ENCODE measurements around the gene APPL1.

Gene APPL1

GRCh38 chr3:57233799-57234198 is 6.3 kb downstream of the APPL1 start:
- no peak for DNase-seq
- TF ChIP-seq GATA1 (IDR thresholded peaks at IDR 0.05; ENCODE audit: low read depth, low read length): no peak
- TF ChIP-seq POLR2A (IDR thresholded peaks at IDR 0.05; ENCODE audit: low read length): no peak

- TF ChIP-seq POLR2A (IDR thresholded peaks at IDR 0.05; ENCODE audit: low read length) (no peak), GATA1 (IDR thresholded peaks at IDR 0.05; ENCODE audit: low read depth, low read length) (no peak)
- no peak for DNase-seq
These were observed 7.4 kb downstream of the APPL1 start for GRCh38 chr3:57234613-57235575.

GRCh38 chr3:57244946-57245345 is 17.4 kb downstream of the APPL1 start:
- no peak for TF ChIP-seq GATA1 (IDR thresholded peaks at IDR 0.05; ENCODE audit: low read depth, low read length)
- no peak for TF ChIP-seq POLR2A (IDR thresholded peaks at IDR 0.05; ENCODE audit: low read length)
- DNase-seq: no peak

- TF ChIP-seq GATA1 (IDR thresholded peaks at IDR 0.05; ENCODE audit: low read depth, low read length): no peak
- no peak for TF ChIP-seq POLR2A (IDR thresholded peaks at IDR 0.05; ENCODE audit: low read length)
- no peak for DNase-seq
These were observed 24.9 kb downstream of the APPL1 start for GRCh38 chr3:57252404-57252803.

GRCh38 chr3:57256844-57257243 is 29.3 kb downstream of the APPL1 start:
- no peak for DNase-seq

GRCh38 chr3:57257678-57258077 is 30.1 kb downstream of the APPL1 start:
- TF ChIP-seq POLR2A (IDR thresholded peaks at IDR 0.05; ENCODE audit: low read length) (no peak), GATA1 (IDR thresholded peaks at IDR 0.05; ENCODE audit: low read depth, low read length) (no peak)
- DNase-seq: no peak

More at GRCh38 chr3:57256844-57257243, 29.3 kb downstream of the APPL1 start:
- TF ChIP-seq POLR2A (IDR thresholded peaks at IDR 0.05; ENCODE audit: low read length): no peak
- no peak for TF ChIP-seq GATA1 (IDR thresholded peaks at IDR 0.05; ENCODE audit: low read depth, low read length)

GRCh38 chr3:57261119-57261518 is 33.6 kb downstream of the APPL1 start:
- TF ChIP-seq POLR2A (IDR thresholded peaks at IDR 0.05; ENCODE audit: low read length) (no peak), GATA1 (IDR thresholded peaks at IDR 0.05; ENCODE audit: low read depth, low read length) (no peak)

GRCh38 chr3:57261929-57262328 is 34.4 kb downstream of the APPL1 start:
- DNase-seq: no peak
- TF ChIP-seq GATA1 (IDR thresholded peaks at IDR 0.05; ENCODE audit: low read depth, low read length) (no peak), POLR2A (IDR thresholded peaks at IDR 0.05; ENCODE audit: low read length) (no peak)

More at GRCh38 chr3:57261119-57261518, 33.6 kb downstream of the APPL1 start:
- no peak for DNase-seq

- TF ChIP-seq POLR2A (IDR thresholded peaks at IDR 0.05; ENCODE audit: low read length) (no peak), GATA1 (IDR thresholded peaks at IDR 0.05; ENCODE audit: low read depth, low read length) (no peak)
- no peak for DNase-seq
These were observed 40.9 kb downstream of the APPL1 start for GRCh38 chr3:57268416-57268815.

- no peak for TF ChIP-seq GATA1 (IDR thresholded peaks at IDR 0.05; ENCODE audit: low read depth, low read length)
- no peak for TF ChIP-seq POLR2A (IDR thresholded peaks at IDR 0.05; ENCODE audit: low read length)
These were observed 47.3 kb downstream of the APPL1 start for GRCh38 chr3:57274845-57275244.

GRCh38 chr3:57275393-57275792 is 47.9 kb downstream of the APPL1 start:
- DNase-seq: no peak
- TF ChIP-seq POLR2A (IDR thresholded peaks at IDR 0.05; ENCODE audit: low read length) (no peak), GATA1 (IDR thresholded peaks at IDR 0.05; ENCODE audit: low read depth, low read length) (no peak)

More at GRCh38 chr3:57274845-57275244, 47.3 kb downstream of the APPL1 start:
- no peak for DNase-seq

- no peak for TF ChIP-seq POLR2A (IDR thresholded peaks at IDR 0.05; ENCODE audit: low read length)
- TF ChIP-seq GATA1 (IDR thresholded peaks at IDR 0.05; ENCODE audit: low read depth, low read length): no peak
- no peak for DNase-seq
These were observed 50.7 kb downstream of the APPL1 start for GRCh38 chr3:57278237-57278636.

GRCh38 chr3:57279685-57280084 is 52.2 kb downstream of the APPL1 start:
- no peak for DNase-seq

GRCh38 chr3:57281715-57282114 is 54.2 kb downstream of the APPL1 start:
- TF ChIP-seq POLR2A (IDR thresholded peaks at IDR 0.05; ENCODE audit: low read length) (no peak), GATA1 (IDR thresholded peaks at IDR 0.05; ENCODE audit: low read depth, low read length) (no peak)
- no peak for DNase-seq

More at GRCh38 chr3:57279685-57280084, 52.2 kb downstream of the APPL1 start:
- TF ChIP-seq POLR2A (IDR thresholded peaks at IDR 0.05; ENCODE audit: low read length) (no peak), GATA1 (IDR thresholded peaks at IDR 0.05; ENCODE audit: low read depth, low read length) (no peak)

- DNase-seq: no peak
- no peak for TF ChIP-seq GATA1 (IDR thresholded peaks at IDR 0.05; ENCODE audit: low read depth, low read length)
- no peak for TF ChIP-seq POLR2A (IDR thresholded peaks at IDR 0.05; ENCODE audit: low read length)
These were observed 55.8 kb downstream of the APPL1 start for GRCh38 chr3:57283334-57283733.

Data from erythroblast (primary cell).